Stomach (tissue), 4 donors: ENCODE measurements around the gene MSMO1.
A peak's percentile ranks its signal among the peaks of the same experiment; 100 is the strongest.

Source experiments
- EP300 ChIP-seq: sonication (generic); formaldehyde crosslinking; IDR thresholded peaks from one replicate; pipeline ENCODE4 v1.6.1; 2017; ENCODE audit warnings: antibody characterized with exemption
- POLR2A ChIP-seq, 4 donors: fragments of 450-650 bp; IDR thresholded peaks; one replicate each; pipeline ENCODE4 v1.6.1; 2016; ENCODE audit warnings: antibody characterized with exemption in 4 of 4, control low read depth in 2 of 4, mild to moderate bottlenecking in 1 of 4, moderate library complexity in 1 of 4
- POLR2AphosphoS5 ChIP-seq, 3 donors: sonication (generic); formaldehyde crosslinking; IDR thresholded peaks; one replicate each; pipeline ENCODE4 v1.6.1; 2016; ENCODE audit warnings: antibody characterized with exemption in 3 of 3
- TF ChIP-seq, protein P1 (sequence below), 7 experiments: fragments of 450-650 bp in 4 of 7; fragments of 200-600 bp in 3 of 7; sonication (generic) in 3 of 7; IDR thresholded peaks; one replicate each; pipeline ENCODE4 v1.5.1; 2016 to 2019; ENCODE audit warnings: antibody characterized with exemption in 7 of 7, control low read depth in 2 of 7, mild to moderate bottlenecking in 1 of 7

GRCh38 chr4:165327211-165328100 is at the start of gene MSMO1:
- TF ChIP-seq, protein P1, sequence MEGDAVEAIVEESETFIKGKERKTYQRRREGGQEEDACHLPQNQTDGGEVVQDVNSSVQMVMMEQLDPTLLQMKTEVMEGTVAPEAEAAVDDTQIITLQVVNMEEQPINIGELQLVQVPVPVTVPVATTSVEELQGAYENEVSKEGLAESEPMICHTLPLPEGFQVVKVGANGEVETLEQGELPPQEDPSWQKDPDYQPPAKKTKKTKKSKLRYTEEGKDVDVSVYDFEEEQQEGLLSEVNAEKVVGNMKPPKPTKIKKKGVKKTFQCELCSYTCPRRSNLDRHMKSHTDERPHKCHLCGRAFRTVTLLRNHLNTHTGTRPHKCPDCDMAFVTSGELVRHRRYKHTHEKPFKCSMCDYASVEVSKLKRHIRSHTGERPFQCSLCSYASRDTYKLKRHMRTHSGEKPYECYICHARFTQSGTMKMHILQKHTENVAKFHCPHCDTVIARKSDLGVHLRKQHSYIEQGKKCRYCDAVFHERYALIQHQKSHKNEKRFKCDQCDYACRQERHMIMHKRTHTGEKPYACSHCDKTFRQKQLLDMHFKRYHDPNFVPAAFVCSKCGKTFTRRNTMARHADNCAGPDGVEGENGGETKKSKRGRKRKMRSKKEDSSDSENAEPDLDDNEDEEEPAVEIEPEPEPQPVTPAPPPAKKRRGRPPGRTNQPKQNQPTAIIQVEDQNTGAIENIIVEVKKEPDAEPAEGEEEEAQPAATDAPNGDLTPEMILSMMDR (IDR thresholded peaks at IDR 0.05), result no peak
- TF ChIP-seq POLR2AphosphoS5 (IDR thresholded peaks at IDR 0.05) (peak; percentile 59 to 80 (median 77)), EP300 (no peak), POLR2A (IDR thresholded peaks at IDR 0.05) (peak in 2 of 4 donors; percentile 28 to 37)
